M059J (cell line): Measurements from ENCODE around the gene OPRL1. TPM values are rescaled to one million over a fixed set of nuclear protein-coding genes. Genes with fewer than 3 reads are reported as not detected.
A peak's percentile ranks its signal among the peaks of the same experiment; 100 is the strongest.

Experiments used
- DNase-seq: peaks from one replicate; pipeline ENCODE4 v3.0.0-alpha.2; 2012; ENCODE audit warnings: low read depth
- total RNA-seq: library from RNA; depleted of rRNA; stranded (reverse); fragments of >200 nt; shearing (Covaris generic); gene quantifications from 2 replicates; pipeline ENCODE4 v1.2.3, GENCODE V29; 2014

OPRL1 gene
- total RNA-seq, 1 experiment from 2014 or later = 0.59 TPM

GRCh38 chr20:64056639-64056888 is 23.3 kb upstream of the OPRL1 start:
- DNase-seq = no peak

- no peak for DNase-seq
Measured at GRCh38 chr20:64056889-64057627, 22.8 kb upstream of the OPRL1 start.

- peak; percentile 67 for DNase-seq
Measured at GRCh38 chr20:64057628-64058498, 22.0 kb upstream of the OPRL1 start.

GRCh38 chr20:64058536-64058935 is 21.3 kb upstream of the OPRL1 start:
- peak; percentile 45 for DNase-seq

- no peak for DNase-seq
Measured at GRCh38 chr20:64062276-64062595, 17.6 kb upstream of the OPRL1 start.

GRCh38 chr20:64062596-64063388 is 17.1 kb upstream of the OPRL1 start, which contains the start of gene TCEA2:
Gene TCEA2 (plus strand): TSS chr20:64063198. CDS start chr20:64063313, 115 bp downstream.
- peak; percentile 97 for DNase-seq

- DNase-seq = peak; percentile 50
Measured at GRCh38 chr20:64063389-64064144, 16.3 kb upstream of the OPRL1 start.

- peak; percentile 94 for DNase-seq
Measured at GRCh38 chr20:64064145-64064698, 15.7 kb upstream of the OPRL1 start.

- DNase-seq = no peak
Measured at GRCh38 chr20:64065062-64065973, 14.6 kb upstream of the OPRL1 start.

- peak; percentile 99 for DNase-seq
Measured at GRCh38 chr20:64065974-64066343, 13.9 kb upstream of the OPRL1 start.

GRCh38 chr20:64067005-64067632 is 12.8 kb upstream of the OPRL1 start:
- DNase-seq = no peak

GRCh38 chr20:64067733-64068307 is 12.1 kb upstream of the OPRL1 start:
- no peak for DNase-seq

GRCh38 chr20:64068386-64069208 is 11.3 kb upstream of the OPRL1 start:
- DNase-seq = no peak

- no peak for DNase-seq
Measured at GRCh38 chr20:64069209-64069613, 10.7 kb upstream of the OPRL1 start.

GRCh38 chr20:64069614-64070243 is 10.2 kb upstream of the OPRL1 start:
- no peak for DNase-seq

GRCh38 chr20:64070244-64070993 is 9.5 kb upstream of the OPRL1 start:
- no peak for DNase-seq
